HG03442 (cell line): ENCODE measurements around the gene BSND.

ENCODE experiments used
- ATAC-seq: cut with Tn5 transposase; IDR thresholded peaks from one replicate; pipeline ENCODE4 v1.9.1; 2021; ENCODE audit warnings: mild to moderate bottlenecking, moderate library complexity; ENCODE audit not compliant: unreplicated experiment

BSND gene

GRCh38 chr1:54975356-54976108 lies 23.2 kb upstream of the BSND start:
- no peak for ATAC-seq

GRCh38 chr1:54976747-54977146 lies 22.0 kb upstream of the BSND start:
- ATAC-seq, result no peak

- ATAC-seq, result no peak
These were observed 21.0 kb upstream of the BSND start for GRCh38 chr1:54977533-54978297.

- ATAC-seq, result no peak
These were observed 20.0 kb upstream of the BSND start for GRCh38 chr1:54978528-54979326.

GRCh38 chr1:54979327-54979891 lies 19.3 kb upstream of the BSND start:
- no peak for ATAC-seq

GRCh38 chr1:54980046-54980527 lies 18.6 kb upstream of the BSND start:
- ATAC-seq, result no peak

- no peak for ATAC-seq
These were observed 18.0 kb upstream of the BSND start, which contains the start of gene TMEM61 for GRCh38 chr1:54980528-54981241. TMEM61 (plus strand) TSS chr1:54980628; CDS start chr1:54981066, 438 bp downstream.

GRCh38 chr1:54981466-54981865 lies 17.3 kb upstream of the BSND start:
- no peak for ATAC-seq

GRCh38 chr1:54982739-54983138 lies 16.0 kb upstream of the BSND start:
- no peak for ATAC-seq

GRCh38 chr1:54984131-54984842 lies 14.4 kb upstream of the BSND start:
- ATAC-seq, result no peak

GRCh38 chr1:54985556-54985955 lies 13.2 kb upstream of the BSND start:
- no peak for ATAC-seq

- no peak for ATAC-seq
These were observed 12.7 kb upstream of the BSND start for GRCh38 chr1:54986025-54986424.

GRCh38 chr1:54986533-54986932 lies 12.2 kb upstream of the BSND start:
- no peak for ATAC-seq

- ATAC-seq, result no peak
These were observed 11.3 kb upstream of the BSND start for GRCh38 chr1:54987427-54987826.

- ATAC-seq, result no peak
These were observed 10.6 kb upstream of the BSND start for GRCh38 chr1:54987919-54988705.

GRCh38 chr1:54988975-54989374 lies 9.8 kb upstream of the BSND start:
- no peak for ATAC-seq

- no peak for ATAC-seq
These were observed 9.3 kb upstream of the BSND start for GRCh38 chr1:54989473-54989872.

GRCh38 chr1:54989968-54990810 lies 8.5 kb upstream of the BSND start:
- ATAC-seq, result no peak
